HL-60 (cell line): Measurements from ENCODE around the gene STAMBP.

Experiments
- CTCF ChIP-seq: IDR thresholded peaks from one replicate; pipeline ENCODE4 v1.5.1; 2011; ENCODE audit warnings: low read length, control low read depth, inconsistent platforms; ENCODE audit not compliant: insufficient read depth
- POLR2AphosphoS5 ChIP-seq: IDR thresholded peaks from 2 replicates; pipeline ENCODE4 v1.6.1; 2012; ENCODE audit warnings: low read depth
- REST ChIP-seq: IDR thresholded peaks from 2 replicates; pipeline ENCODE4 v1.6.1; 2012; ENCODE audit warnings: low read depth; ENCODE audit not compliant: insufficient replicate concordance

- TF ChIP-seq CTCF (no peak), POLR2AphosphoS5 (no peak), REST (no peak)
These were observed 92.8 kb downstream of the STAMBP start for GRCh38 chr2:73921581-73921980.
